CD8-positive, alpha-beta memory T cell (primary cell): ENCODE results near the gene ADRA1B. TPM values are rescaled to one million over a fixed set of nuclear protein-coding genes. Genes with fewer than 3 reads are reported as not detected.
A peak's percentile ranks its signal among the peaks of the same experiment; 100 is the strongest.

Experiments used
- CTCF ChIA-PET: fragments of 350-600 bp; sonication (Branson Sonifier 250); formaldehyde crosslinking; loops from one replicate; lab custom pipeline; 2021; ENCODE audit warnings: antibody characterized with exemption; lab: Charles Lee
- POLR2A ChIA-PET: fragments of 350-600 bp; sonication (Branson Sonifier 250); formaldehyde crosslinking; loops from one replicate; lab custom pipeline; 2021; ENCODE audit warnings: antibody characterized with exemption; lab: Charles Lee
- DNase-seq, 5 donors: peaks; one replicate each; pipeline versions ENCODE4 v3.0.0 to v3.0.0-alpha.2; 2020 to 2022; ENCODE audit warnings: mixed read lengths in 1 of 5
- H3K27ac ChIP-seq: one replicate; pipeline ENCODE4 v1.7.0; 2013; ENCODE audit warnings: low read depth, mild to moderate bottlenecking, low read length, moderate library complexity
- H3K27me3 ChIP-seq: 2 replicates; pipeline ENCODE4 v1.7.0; 2013; ENCODE audit warnings: low read length, mild to moderate bottlenecking; ENCODE audit not compliant: insufficient read depth, poor library complexity, severe bottlenecking
- H3K36me3 ChIP-seq: 2 replicates; pipeline ENCODE4 v1.7.0; 2013; ENCODE audit warnings: mild to moderate bottlenecking, low read length, moderate library complexity; ENCODE audit not compliant: insufficient read depth
- H3K4me1 ChIP-seq: 2 replicates; pipeline ENCODE4 v1.7.0; 2013; ENCODE audit warnings: mild to moderate bottlenecking, low read length, moderate library complexity; ENCODE audit not compliant: insufficient read depth
- H3K4me3 ChIP-seq: 2 replicates; pipeline ENCODE4 v1.7.0; 2013; ENCODE audit warnings: mild to moderate bottlenecking, low read length
- H3K9me3 ChIP-seq: 2 replicates; pipeline ENCODE4 v1.7.0; 2013; ENCODE audit warnings: mild to moderate bottlenecking, low read length
- H3K27ac Mint-ChIP-seq, 8 donors: one replicate each; pipeline ENCODE4 v1.8.0; 2020 to 2021; ENCODE audit warnings: mixed read lengths in 8 of 8, mild to moderate bottlenecking in 6 of 8, inconsistent platforms in 3 of 8, moderate library complexity in 3 of 8
- H3K27me3 Mint-ChIP-seq, 2 donors: one replicate each; pipeline ENCODE4 v1.8.0; 2020 to 2021; ENCODE audit warnings: mixed read lengths in 2 of 2, mild to moderate bottlenecking in 1 of 2, moderate library complexity in 1 of 2
- H3K36me3 Mint-ChIP-seq, 3 donors: one replicate each; pipeline ENCODE4 v1.8.0; 2020 to 2021; ENCODE audit warnings: mixed read lengths in 3 of 3, inconsistent platforms in 1 of 3, mild to moderate bottlenecking in 1 of 3
- H3K4me1 Mint-ChIP-seq, 3 donors: one replicate each; pipeline ENCODE4 v1.8.0; 2020 to 2021; ENCODE audit warnings: mixed read lengths in 3 of 3, inconsistent platforms in 1 of 3, mild to moderate bottlenecking in 1 of 3
- H3K4me3 Mint-ChIP-seq, 7 donors: one replicate each; pipeline ENCODE4 v1.8.0; 2020 to 2021; ENCODE audit warnings: mixed read lengths in 7 of 7, mild to moderate bottlenecking in 6 of 7, moderate library complexity in 4 of 7, inconsistent platforms in 2 of 7
- H3K9me3 Mint-ChIP-seq, 5 donors: one replicate each; pipeline ENCODE4 v1.8.0; 2020 to 2022; ENCODE audit warnings: mixed read lengths in 5 of 5, mild to moderate bottlenecking in 3 of 5, moderate library complexity in 2 of 5, inconsistent platforms in 1 of 5
- polyA plus RNA-seq: library from polyadenylated mRNA; unstranded; fragments of 300-500 nt; fragmentation: Illumina TruSeq; gene quantifications from one replicate; pipeline ENCODE4 v1.2.3, GENCODE V29; 2021
- total RNA-seq, 2 experiments: library from RNA; stranded (reverse); gene quantifications; one replicate each; pipeline ENCODE4 v1.2.3, GENCODE V29; 2021

ADRA1B gene
- total and polyA plus RNA-seq, 3 experiments from 2014 or later, result not detected

- no peaks in the 10 kb centered on the region for H3K4me1 Mint-ChIP-seq
- no peak overlapping the region for H3K27ac Mint-ChIP-seq
- H3K27me3 Mint-ChIP-seq, result peaks cover 15 to 41% of the 10 kb centered on the region in 2 donors
- Histone ChIP-seq H3K9me3 (no peaks in the 10 kb centered on the region), H3K4me3 (no peak overlapping the region), H3K27me3 (peaks cover 6% of the 10 kb centered on the region), H3K36me3 (no peaks in the 10 kb centered on the region), H3K27ac (no peak overlapping the region), H3K4me1 (no peaks in the 10 kb centered on the region)
- H3K4me3 Mint-ChIP-seq, result no peak overlapping the region
- no peaks in the 10 kb centered on the region for H3K36me3 Mint-ChIP-seq
- ChIA-PET CTCF (no interaction called here), POLR2A (no interaction called here)
- DNase-seq, result no peak
- H3K9me3 Mint-ChIP-seq, result no peaks in the 10 kb centered on the region
Measured at GRCh38 chr5:159905496-159905895, 10.8 kb upstream of the ADRA1B start.

- no peaks in the 10 kb centered on the region for H3K4me1 Mint-ChIP-seq
- CTCF ChIA-PET, result no interaction called here
Measured at GRCh38 chr5:159906463-159906862, 9.8 kb upstream of the ADRA1B start.

GRCh38 chr5:159906943-159907342, 9.3 kb upstream of the ADRA1B start:
- Histone ChIP-seq H3K9me3 (no peaks in the 10 kb centered on the region), H3K27ac (no peak overlapping the region), H3K27me3 (peaks cover 6% of the 10 kb centered on the region), H3K4me3 (no peak overlapping the region), H3K36me3 (no peaks in the 10 kb centered on the region), H3K4me1 (no peaks in the 10 kb centered on the region)
- no peak overlapping the region for H3K4me3 Mint-ChIP-seq
- peaks cover 15 to 42% of the 10 kb centered on the region in 2 donors for H3K27me3 Mint-ChIP-seq
- no peaks in the 10 kb centered on the region for H3K36me3 Mint-ChIP-seq
- H3K9me3 Mint-ChIP-seq, result no peaks in the 10 kb centered on the region
- DNase-seq, result no peak
- CTCF ChIA-PET, result no interaction called here
- H3K27ac Mint-ChIP-seq, result no peak overlapping the region
- no peaks in the 10 kb centered on the region for H3K4me1 Mint-ChIP-seq
- POLR2A ChIA-PET, result interaction anchor here (0.5 kb wide), 1 partner anchor 574 kb away, joined by 3 read pairs; no protein-coding TSS in a partner anchor

More at GRCh38 chr5:159906463-159906862, 9.8 kb upstream of the ADRA1B start:
- Histone ChIP-seq H3K27me3 (peaks cover 6% of the 10 kb centered on the region), H3K4me1 (no peaks in the 10 kb centered on the region), H3K36me3 (no peaks in the 10 kb centered on the region), H3K4me3 (no peak overlapping the region), H3K9me3 (no peaks in the 10 kb centered on the region), H3K27ac (no peak overlapping the region)
- no peak for DNase-seq
- POLR2A ChIA-PET, result no interaction called here
- Mint-ChIP-seq H3K27me3 (peaks cover 15 to 38% of the 10 kb centered on the region in 2 donors), H3K9me3 (no peaks in the 10 kb centered on the region), H3K36me3 (no peaks in the 10 kb centered on the region), H3K27ac (no peak overlapping the region), H3K4me3 (no peak overlapping the region)

- DNase-seq, result no peak
- H3K36me3 ChIP-seq, result no peaks in the 10 kb centered on the region
- peak overlapping the region in 2 of 8 donors; percentile 13 to 29 for H3K27ac Mint-ChIP-seq
- no peak overlapping the region for H3K27ac ChIP-seq
- H3K36me3 Mint-ChIP-seq, result no peaks in the 10 kb centered on the region
- H3K4me3 Mint-ChIP-seq, result no peak overlapping the region
- H3K9me3 ChIP-seq, result no peaks in the 10 kb centered on the region
- H3K4me3 ChIP-seq, result no peak overlapping the region
- ChIA-PET POLR2A (no interaction called here), CTCF (no interaction called here)
- H3K27me3 ChIP-seq, result peaks cover under 1% of the 10 kb centered on the region
- H3K4me1 Mint-ChIP-seq, result no peaks in the 10 kb centered on the region
- H3K4me1 ChIP-seq, result no peaks in the 10 kb centered on the region
- H3K27me3 Mint-ChIP-seq, result peaks cover 15 to 36% of the 10 kb centered on the region in 2 donors
- H3K9me3 Mint-ChIP-seq, result no peaks in the 10 kb centered on the region
Measured at GRCh38 chr5:159907689-159908590, 8.3 kb upstream of the ADRA1B start.

GRCh38 chr5:159908591-159908940, 7.7 kb upstream of the ADRA1B start:
- CTCF ChIA-PET, result no interaction called here
- H3K27me3 ChIP-seq, result no peaks in the 10 kb centered on the region
- no peak overlapping the region for H3K27ac ChIP-seq
- no peaks in the 10 kb centered on the region for H3K4me1 ChIP-seq
- POLR2A ChIA-PET, result no interaction called here
- H3K4me3 Mint-ChIP-seq, result no peak overlapping the region
- H3K27me3 Mint-ChIP-seq, result peaks cover 15 to 38% of the 10 kb centered on the region in 2 donors
- no peaks in the 10 kb centered on the region for H3K9me3 ChIP-seq
- no peak overlapping the region for H3K4me3 ChIP-seq
- H3K36me3 Mint-ChIP-seq, result no peaks in the 10 kb centered on the region
- H3K36me3 ChIP-seq, result no peaks in the 10 kb centered on the region
- no peaks in the 10 kb centered on the region for H3K9me3 Mint-ChIP-seq
- no peaks in the 10 kb centered on the region for H3K4me1 Mint-ChIP-seq
- peak overlapping the region in 1 of 8 donors; percentile 13 for H3K27ac Mint-ChIP-seq
- no peak for DNase-seq

- H3K27me3 Mint-ChIP-seq, result peaks cover 18 to 43% of the 10 kb centered on the region in 2 donors
- H3K4me1 Mint-ChIP-seq, result no peaks in the 10 kb centered on the region
- CTCF ChIA-PET, result no interaction called here
- Histone ChIP-seq H3K4me1 (no peaks in the 10 kb centered on the region), H3K9me3 (no peaks in the 10 kb centered on the region), H3K27ac (no peak overlapping the region), H3K4me3 (no peak overlapping the region), H3K36me3 (no peaks in the 10 kb centered on the region), H3K27me3 (no peaks in the 10 kb centered on the region)
- H3K27ac Mint-ChIP-seq, result no peak overlapping the region
- H3K4me3 Mint-ChIP-seq, result no peak overlapping the region
- H3K36me3 Mint-ChIP-seq, result no peaks in the 10 kb centered on the region
- no peak for DNase-seq
- no peaks in the 10 kb centered on the region for H3K9me3 Mint-ChIP-seq
- POLR2A ChIA-PET, result no interaction called here
Measured at GRCh38 chr5:159909126-159909525, 7.2 kb upstream of the ADRA1B start.

GRCh38 chr5:159910207-159910842, 6.0 kb upstream of the ADRA1B start:
- Histone ChIP-seq H3K36me3 (no peaks in the 10 kb centered on the region), H3K4me1 (no peaks in the 10 kb centered on the region), H3K27me3 (no peaks in the 10 kb centered on the region), H3K27ac (no peak overlapping the region), H3K4me3 (no peak overlapping the region), H3K9me3 (no peaks in the 10 kb centered on the region)
- Mint-ChIP-seq H3K9me3 (no peaks in the 10 kb centered on the region), H3K27me3 (peaks cover 21 to 54% of the 10 kb centered on the region in 2 donors), H3K36me3 (no peaks in the 10 kb centered on the region), H3K27ac (no peak overlapping the region), H3K4me3 (no peak overlapping the region), H3K4me1 (peaks cover 0 to under 1% (median 0%) of the 10 kb centered on the region in 3 donors)
- DNase-seq, result no peak
- ChIA-PET CTCF (no interaction called here), POLR2A (no interaction called here)

GRCh38 chr5:159910843-159911229, 5.4 kb upstream of the ADRA1B start:
- ChIA-PET CTCF (no interaction called here), POLR2A (no interaction called here)
- H3K4me1 Mint-ChIP-seq, result peaks cover 3 to 5% (median 3%) of the 10 kb centered on the region in 3 donors
- H3K36me3 Mint-ChIP-seq, result no peaks in the 10 kb centered on the region
- DNase-seq, result no peak
- Histone ChIP-seq H3K4me3 (no peak overlapping the region), H3K4me1 (no peaks in the 10 kb centered on the region), H3K36me3 (no peaks in the 10 kb centered on the region), H3K9me3 (no peaks in the 10 kb centered on the region), H3K27me3 (no peaks in the 10 kb centered on the region), H3K27ac (no peak overlapping the region)
- H3K27me3 Mint-ChIP-seq, result peaks cover 24 to 59% of the 10 kb centered on the region in 2 donors
- H3K4me3 Mint-ChIP-seq, result no peak overlapping the region
- H3K27ac Mint-ChIP-seq, result no peak overlapping the region
- H3K9me3 Mint-ChIP-seq, result no peaks in the 10 kb centered on the region
